IPS DF 6.9 (cell line): ENCODE results near the gene ENSA.
"Not testable (repeated sequence)": the region's sequence is repeated elsewhere in the genome, so short reads cannot be mapped to it uniquely, and the experiment has no call there.

ENCODE experiments used
- DNase-seq: peaks from one replicate; pipeline ENCODE4 v3.0.0-alpha.2; 2013; ENCODE audit warnings: low read depth, low spot score
- H3K27ac ChIP-seq: one replicate; pipeline ENCODE4 v1.5.1; 2013; ENCODE audit warnings: low read length, control low read depth
- H3K27me3 ChIP-seq: 2 replicates; pipeline ENCODE4 v1.6.1; 2013; ENCODE audit warnings: mild to moderate bottlenecking, low read length; ENCODE audit not compliant: control insufficient read depth, insufficient read depth
- H3K36me3 ChIP-seq: 2 replicates; pipeline ENCODE4 v1.6.1; 2013; ENCODE audit warnings: low read length; ENCODE audit not compliant: control insufficient read depth, insufficient read depth
- H3K4me1 ChIP-seq: 2 replicates; pipeline ENCODE4 v1.6.1; 2013; ENCODE audit warnings: low read length; ENCODE audit not compliant: control insufficient read depth, insufficient read depth
- H3K4me3 ChIP-seq: 2 replicates; pipeline ENCODE4 v1.5.1; 2013; ENCODE audit warnings: mild to moderate bottlenecking, low read length
- H3K9me3 ChIP-seq: 2 replicates; pipeline ENCODE4 v1.6.1; 2013; ENCODE audit warnings: low read length, inconsistent platforms; ENCODE audit not compliant: control insufficient read depth, insufficient read depth
- WGBS: extraction: QIAGEN DNeasy Blood & Tissue Kit; methylation state at CpG from one replicate; pipeline ENCODE4 v1.1.7; 2013; ENCODE audit warnings: mixed read lengths, missing lambda C conversion rate; ENCODE audit not compliant: insufficient read length, insufficient coverage; 5-methylcytosine and 5-hydroxymethylcytosine counted together

The ENSA gene

GRCh38 chr1:150629115-150629928 is at the start of gene ENSA:
ENSA (minus strand) TSS chr1:150629612; CDS start chr1:150629470, 142 bp downstream.
- no peaks in the 10 kb centered on the region for H3K4me1 ChIP-seq
- WGBS = no CpG with 5 or more reads among the region's 49 CpGs
- no peaks in the 10 kb centered on the region for H3K27me3 ChIP-seq

GRCh38 chr1:150678988-150679387 is 49.6 kb upstream of the ENSA start:
- Histone ChIP-seq H3K9me3 (no peaks in the 10 kb centered on the region), H3K27ac (no peak overlapping the region), H3K27me3 (no peaks in the 10 kb centered on the region), H3K36me3 (no peaks in the 10 kb centered on the region), H3K4me3 (no peak overlapping the region), H3K4me1 (no peaks in the 10 kb centered on the region)
- no peak for DNase-seq
- no CpG with 5 or more reads among the region's 1 CpG for WGBS

More at GRCh38 chr1:150629115-150629928, at the start of gene ENSA:
- H3K36me3 ChIP-seq = peaks cover 9% of the 10 kb centered on the region; the same call in 1 of the 2 replicates
- peak within 1 kb of the TSS; percentile 56; the same call in 1 of the 2 replicates for H3K4me3 ChIP-seq
- H3K27ac ChIP-seq = no peak within 1 kb of the TSS
- peak; percentile 99 for DNase-seq
- H3K9me3 ChIP-seq = no peaks in the 10 kb centered on the region

- Histone ChIP-seq H3K36me3 (no peaks in the 10 kb centered on the region), H3K27me3 (no peaks in the 10 kb centered on the region)
- no CpG with 5 or more reads among the region's 4 CpGs for WGBS
These were observed 45.5 kb upstream of the ENSA start for GRCh38 chr1:150674881-150675280.

GRCh38 chr1:150663321-150663720 is 33.9 kb upstream of the ENSA start:
- no peaks in the 10 kb centered on the region for H3K4me1 ChIP-seq
- peaks cover 2% of the 10 kb centered on the region; the same call in 1 of the 2 replicates for H3K36me3 ChIP-seq
- DNase-seq = no peak
- no peak overlapping the region for H3K27ac ChIP-seq
- no peaks in the 10 kb centered on the region for H3K27me3 ChIP-seq
- H3K9me3 ChIP-seq = no peaks in the 10 kb centered on the region
- no peak overlapping the region for H3K4me3 ChIP-seq
- WGBS = no CpG with 5 or more reads among the region's 7 CpGs

More at GRCh38 chr1:150674881-150675280, 45.5 kb upstream of the ENSA start:
- Histone ChIP-seq H3K4me3 (no peak overlapping the region), H3K4me1 (no peaks in the 10 kb centered on the region), H3K27ac (no peak overlapping the region), H3K9me3 (no peaks in the 10 kb centered on the region)
- no peak for DNase-seq

GRCh38 chr1:150662811-150663210 is 33.4 kb upstream of the ENSA start:
- peaks cover 2% of the 10 kb centered on the region; the same call in 1 of the 2 replicates for H3K36me3 ChIP-seq
- H3K9me3 ChIP-seq = no peaks in the 10 kb centered on the region
- H3K4me1 ChIP-seq = no peaks in the 10 kb centered on the region
- no peak overlapping the region for H3K4me3 ChIP-seq
- DNase-seq = no peak
- no peak overlapping the region for H3K27ac ChIP-seq
- no CpG with 5 or more reads among the region's 9 CpGs for WGBS
- H3K27me3 ChIP-seq = no peaks in the 10 kb centered on the region

GRCh38 chr1:150661156-150661555 is 31.7 kb upstream of the ENSA start:
- no peak for DNase-seq
- Histone ChIP-seq H3K4me1 (no peaks in the 10 kb centered on the region), H3K27me3 (no peaks in the 10 kb centered on the region), H3K4me3 (no peak overlapping the region), H3K36me3 (peaks cover 2% of the 10 kb centered on the region; the same call in 1 of the 2 replicates), H3K27ac (no peak overlapping the region), H3K9me3 (no peaks in the 10 kb centered on the region)
- no CpG with 5 or more reads among the region's 5 CpGs for WGBS

- WGBS = no CpG with 5 or more reads among the region's 4 CpGs
- no peak overlapping the region for H3K27ac ChIP-seq
- H3K4me3 ChIP-seq = no peak overlapping the region
- no peak for DNase-seq
- no peaks in the 10 kb centered on the region for H3K4me1 ChIP-seq
- H3K36me3 ChIP-seq = peaks cover 2% of the 10 kb centered on the region; the same call in 1 of the 2 replicates
- H3K27me3 ChIP-seq = no peaks in the 10 kb centered on the region
- no peaks in the 10 kb centered on the region for H3K9me3 ChIP-seq
These were observed 31.2 kb upstream of the ENSA start for GRCh38 chr1:150660584-150660983.

GRCh38 chr1:150657064-150657463 is 27.7 kb upstream of the ENSA start:
- H3K4me1 ChIP-seq, H3K4me3 ChIP-seq, H3K9me3 ChIP-seq, H3K36me3 ChIP-seq, H3K27ac ChIP-seq, DNase-seq, H3K27me3 ChIP-seq: not testable (repeated sequence)
- no CpG with 5 or more reads among the region's 4 CpGs for WGBS

- not testable (repeated sequence) for H3K27ac ChIP-seq, H3K9me3 ChIP-seq, H3K4me1 ChIP-seq, H3K36me3 ChIP-seq, H3K4me3 ChIP-seq, DNase-seq, H3K27me3 ChIP-seq
- no CpG with 5 or more reads among the region's 10 CpGs for WGBS
These were observed 25.2 kb upstream of the ENSA start for GRCh38 chr1:150654635-150655034.

GRCh38 chr1:150650193-150650592 is 20.8 kb upstream of the ENSA start:
- no peaks in the 10 kb centered on the region for H3K4me1 ChIP-seq
- no peak overlapping the region for H3K4me3 ChIP-seq
- WGBS = no CpG with 5 or more reads among the region's 1 CpG
- no peaks in the 10 kb centered on the region for H3K27me3 ChIP-seq
- H3K36me3 ChIP-seq = peaks cover 2% of the 10 kb centered on the region; the same call in 1 of the 2 replicates
- H3K9me3 ChIP-seq = no peaks in the 10 kb centered on the region
- no peak for DNase-seq
- no peak overlapping the region for H3K27ac ChIP-seq
